GM13977 (cell line): ENCODE results near the gene GMPR.

Experiments used
- DNase-seq: peaks from one replicate; pipeline ENCODE4 v3.0.0; 2012; ENCODE audit warnings: low spot score
- in situ Hi-C: fragments of 300-500 bp; cut with MboI; formaldehyde crosslinking; loops from one replicate; pipeline ENCODE4 v1.12.0; 2022; ENCODE audit warnings: low sequenced_read_pairs, low pct_unique_long_range_greater_than_20kb, mixed read lengths, inconsistent platforms; ENCODE audit not compliant: unreplicated experiment
- TF ChIP-seq, protein P1 (sequence below): IDR thresholded peaks from 2 replicates; pipeline ENCODE4 v1.5.1; 2012; ENCODE audit warnings: mild to moderate bottlenecking, control low read depth; ENCODE audit not compliant: insufficient read depth; ENCODE audit errors: extremely low read depth, missing control alignments

The GMPR gene

DNA sequence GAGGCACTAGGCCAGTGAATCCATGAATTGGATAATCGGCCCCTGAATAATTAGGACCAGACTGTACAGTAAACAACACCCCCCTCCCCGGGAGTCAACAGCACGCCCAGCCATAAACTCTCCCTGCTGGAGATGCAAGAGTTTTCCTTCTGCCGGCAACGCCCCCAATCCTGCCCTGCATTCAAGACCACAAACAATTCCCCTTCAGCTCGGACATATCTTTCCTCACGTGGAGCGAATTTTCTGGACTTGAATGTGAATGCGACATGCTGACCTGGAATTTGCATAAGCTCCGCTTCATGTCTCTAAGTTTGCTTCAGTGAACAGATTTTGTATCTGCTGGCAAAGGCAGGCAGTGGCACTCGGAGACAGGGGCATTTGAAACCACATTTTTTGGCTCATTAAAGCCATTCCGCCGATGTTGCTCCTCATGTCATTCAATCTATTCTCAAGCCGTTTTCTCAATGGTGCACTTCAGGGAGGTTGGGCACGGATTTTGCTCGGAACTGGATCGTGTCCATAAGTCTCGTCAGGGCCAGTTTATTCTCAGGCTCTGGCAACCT lies 38.0 kb upstream of the GMPR start:
- TF ChIP-seq, protein P1, sequence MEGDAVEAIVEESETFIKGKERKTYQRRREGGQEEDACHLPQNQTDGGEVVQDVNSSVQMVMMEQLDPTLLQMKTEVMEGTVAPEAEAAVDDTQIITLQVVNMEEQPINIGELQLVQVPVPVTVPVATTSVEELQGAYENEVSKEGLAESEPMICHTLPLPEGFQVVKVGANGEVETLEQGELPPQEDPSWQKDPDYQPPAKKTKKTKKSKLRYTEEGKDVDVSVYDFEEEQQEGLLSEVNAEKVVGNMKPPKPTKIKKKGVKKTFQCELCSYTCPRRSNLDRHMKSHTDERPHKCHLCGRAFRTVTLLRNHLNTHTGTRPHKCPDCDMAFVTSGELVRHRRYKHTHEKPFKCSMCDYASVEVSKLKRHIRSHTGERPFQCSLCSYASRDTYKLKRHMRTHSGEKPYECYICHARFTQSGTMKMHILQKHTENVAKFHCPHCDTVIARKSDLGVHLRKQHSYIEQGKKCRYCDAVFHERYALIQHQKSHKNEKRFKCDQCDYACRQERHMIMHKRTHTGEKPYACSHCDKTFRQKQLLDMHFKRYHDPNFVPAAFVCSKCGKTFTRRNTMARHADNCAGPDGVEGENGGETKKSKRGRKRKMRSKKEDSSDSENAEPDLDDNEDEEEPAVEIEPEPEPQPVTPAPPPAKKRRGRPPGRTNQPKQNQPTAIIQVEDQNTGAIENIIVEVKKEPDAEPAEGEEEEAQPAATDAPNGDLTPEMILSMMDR = no peak
- in situ Hi-C loops = loop anchor here (10.0 kb wide), 1 partner anchor 516 kb away; no protein-coding TSS in a partner anchor
- DNase-seq = no peak

DNA sequence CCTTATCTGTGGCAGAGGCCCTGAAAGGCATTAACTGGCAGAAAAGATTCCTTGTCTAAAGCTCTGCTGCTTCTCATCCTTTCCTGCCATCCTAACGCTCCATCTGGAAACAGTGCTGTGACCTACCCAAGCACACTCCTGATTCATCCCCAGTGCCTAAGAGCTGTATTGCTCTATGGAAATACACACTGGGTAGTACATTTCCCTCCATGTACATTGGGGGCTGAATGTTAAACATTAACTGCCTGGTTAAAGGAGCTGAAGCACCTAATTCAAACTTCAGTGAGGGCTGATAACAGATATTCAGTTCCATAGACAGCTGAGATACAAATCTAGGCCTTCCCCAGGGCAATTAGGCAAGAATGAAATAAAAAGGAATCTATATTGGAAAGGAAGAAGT lies 36.7 kb upstream of the GMPR start:
- TF ChIP-seq, protein P1 = no peak
- no peak for DNase-seq
- in situ Hi-C loops = loop anchor here (10.0 kb wide), 1 partner anchor 517 kb away; no protein-coding TSS in a partner anchor

DNA sequence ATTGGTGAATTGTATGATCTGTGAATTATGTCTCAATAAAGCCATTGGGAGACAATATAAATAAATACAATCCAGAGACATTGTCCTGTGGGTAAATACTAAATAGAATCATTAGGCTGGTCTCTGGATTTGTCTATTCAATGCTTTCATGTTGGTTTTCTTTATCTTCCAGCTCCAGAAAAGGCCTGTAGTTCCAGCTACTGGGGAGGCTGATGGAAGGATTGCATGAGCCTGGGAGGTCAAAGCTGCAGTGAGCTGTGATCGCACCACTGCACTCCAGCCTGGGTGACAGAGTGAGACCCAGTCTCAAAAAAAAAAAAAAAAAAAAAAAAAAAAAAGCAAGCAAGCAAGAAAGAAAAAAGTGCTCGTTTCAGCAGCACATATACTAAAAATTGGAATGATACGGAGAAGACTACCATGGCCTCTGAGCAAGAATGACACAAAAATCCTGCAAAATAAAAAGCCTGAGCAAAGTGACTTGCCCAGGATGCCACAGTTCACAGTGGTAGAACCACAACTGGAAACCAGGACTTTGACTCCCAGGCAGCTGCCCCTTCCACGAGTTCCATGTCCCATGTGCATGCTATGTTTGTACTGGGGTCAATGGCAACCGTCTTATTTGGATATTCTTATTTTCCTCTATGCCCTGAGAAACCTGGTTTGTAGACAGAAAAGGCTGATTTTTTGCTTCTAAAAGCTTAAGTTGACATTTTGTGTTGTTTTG lies 33.6 kb upstream of the GMPR start:
- TF ChIP-seq, protein P1 = no peak
- in situ Hi-C loops = loop anchor here (10.0 kb wide), 1 partner anchor 520 kb away; no protein-coding TSS in a partner anchor
- DNase-seq = no peak

DNA sequence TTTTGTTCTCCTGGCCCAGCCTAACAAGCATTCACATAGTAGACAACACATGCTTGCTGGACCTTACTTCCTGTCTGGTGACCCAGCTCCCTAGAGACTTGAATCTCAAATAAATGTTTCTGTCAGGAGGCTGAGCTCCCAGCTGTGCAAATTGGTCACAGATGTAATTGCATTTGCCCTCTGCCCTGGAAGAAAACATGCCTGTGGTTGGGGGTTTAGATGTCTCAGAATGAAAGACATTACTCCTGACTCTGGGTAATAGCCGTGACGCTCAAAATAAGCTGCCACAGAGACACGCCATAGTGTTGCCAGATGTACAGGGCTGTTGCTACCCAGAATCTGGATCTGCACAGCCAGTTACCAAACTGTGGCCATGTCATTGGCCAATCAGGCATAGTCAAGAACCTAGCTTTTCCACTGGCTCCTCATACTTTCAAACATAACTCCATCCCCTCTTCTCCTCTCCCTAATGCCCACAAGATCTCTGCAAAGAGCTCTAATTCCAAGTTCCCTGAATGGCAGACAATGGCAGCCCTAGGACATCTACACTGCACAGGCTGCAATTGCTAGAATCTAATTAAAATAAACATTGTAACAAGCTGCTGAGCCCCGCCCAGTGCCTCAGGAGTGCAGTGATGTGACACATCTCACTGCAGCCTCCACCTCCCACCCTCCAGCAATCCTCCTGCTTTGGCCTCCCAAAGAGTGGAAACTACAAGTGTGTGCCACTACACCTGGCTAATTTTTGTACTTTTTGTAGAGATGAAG lies 32.8 kb upstream of the GMPR start:
- TF ChIP-seq, protein P1 = no peak
- peak; percentile 74 for DNase-seq
- in situ Hi-C loops = loop anchor here (10.0 kb wide), 1 partner anchor 521 kb away; no protein-coding TSS in a partner anchor

DNA sequence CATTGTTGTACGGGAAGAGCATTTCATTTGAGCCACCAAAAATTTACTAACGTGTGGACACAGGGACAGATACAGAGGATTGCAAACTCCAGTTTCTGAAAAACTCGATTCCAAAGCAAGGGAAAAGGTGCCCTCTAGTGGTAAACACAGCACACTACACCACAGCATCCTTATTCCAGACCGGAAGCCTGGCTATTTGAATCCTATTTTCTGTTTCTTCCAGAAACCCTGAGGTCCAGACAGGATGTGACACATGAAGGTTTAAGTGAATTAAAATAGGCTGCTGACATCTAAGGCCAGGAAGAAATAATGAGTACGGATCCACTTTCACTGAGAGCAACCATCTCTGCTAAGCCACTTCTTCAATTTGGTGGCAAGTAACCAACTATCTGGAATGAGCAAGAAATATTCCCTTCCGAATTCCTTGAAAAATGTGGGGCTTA lies 31.8 kb upstream of the GMPR start:
- in situ Hi-C loops = loop anchor here (10.0 kb wide), 1 partner anchor 522 kb away; no protein-coding TSS in a partner anchor
- TF ChIP-seq, protein P1 = peak; percentile 87
- DNase-seq = peak; percentile 69

DNA sequence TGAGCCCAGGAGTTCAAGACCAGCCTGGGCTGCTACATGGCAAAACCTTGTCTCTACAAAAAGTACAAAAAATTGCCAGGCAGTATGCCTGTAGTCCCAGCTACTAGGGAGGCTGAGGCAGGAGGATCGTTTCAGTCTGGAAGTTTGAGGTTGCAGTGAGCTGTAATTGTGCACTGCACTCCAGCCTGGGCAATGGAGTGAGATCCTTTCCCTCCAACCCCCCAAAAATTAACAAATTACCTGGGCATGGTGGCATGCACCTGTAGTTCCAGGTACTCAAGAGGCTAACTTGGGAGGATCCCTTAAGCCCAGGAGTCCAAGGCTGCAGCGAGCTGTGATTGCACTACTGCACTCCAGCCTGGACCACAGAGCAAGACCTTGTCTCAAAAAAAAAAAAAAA lies 29.4 kb upstream of the GMPR start:
- TF ChIP-seq, protein P1 = no peak
- in situ Hi-C loops = loop anchor here (10.0 kb wide), 1 partner anchor 524 kb away; no protein-coding TSS in a partner anchor

More for the DNA sequence above, 29.4 kb upstream of the GMPR start:
- DNase-seq = no peak
